Gastroesophageal sphincter (tissue), 2 donors: Measurements from ENCODE around the gene ST6GALNAC3.

Experiments used
- EP300 ChIP-seq: sonication (generic); formaldehyde crosslinking; IDR thresholded peaks from one replicate; pipeline ENCODE4 v1.6.1; 2017; ENCODE audit warnings: antibody characterized with exemption, mild to moderate bottlenecking
- POLR2A ChIP-seq, 2 donors: fragments of 450-650 bp; IDR thresholded peaks; one replicate each; pipeline ENCODE4 v1.6.1; 2017; ENCODE audit warnings: antibody characterized with exemption in 2 of 2, mild to moderate bottlenecking in 2 of 2, moderate library complexity in 1 of 2

DNA sequence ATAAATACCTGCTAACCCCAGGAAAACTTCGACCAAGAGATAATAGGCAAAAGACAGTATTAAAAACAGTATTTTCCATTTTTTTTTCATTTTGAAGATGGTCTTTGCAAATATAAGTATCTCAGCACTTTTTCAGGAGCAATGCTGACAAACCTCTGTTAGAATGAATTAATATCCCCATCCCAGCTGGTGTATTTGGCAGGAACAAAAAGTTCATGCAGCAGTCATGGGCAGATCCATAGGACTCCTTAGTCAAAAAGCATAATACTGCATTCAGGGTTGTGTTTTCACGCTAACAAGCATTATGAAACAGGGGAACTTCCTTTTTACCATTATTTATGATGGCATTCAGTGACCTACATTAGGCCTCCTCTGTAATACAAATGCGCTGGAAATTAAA lies 344.0 kb downstream of the ST6GALNAC3 start:
- TF ChIP-seq POLR2A (IDR thresholded peaks at IDR 0.05) (no peak), EP300 (no peak)
